ENCODE data around the gene MED9.
A peak's percentile ranks its signal among the peaks of the same experiment; 100 is the strongest.
"Not testable (repeated sequence)": the region's sequence is repeated elsewhere in the genome, so short reads cannot be mapped to it uniquely, and the experiment has no call there.

Gene MED9

GRCh38 chr17:17455173-17455572, 21.6 kb upstream of the MED9 start:
- no peak for DNase-seq (ENCODE audit: low read depth)

GRCh38 chr17:17456251-17456650, 20.5 kb upstream of the MED9 start:
- no peak for DNase-seq (ENCODE audit: low read depth)

DNA sequence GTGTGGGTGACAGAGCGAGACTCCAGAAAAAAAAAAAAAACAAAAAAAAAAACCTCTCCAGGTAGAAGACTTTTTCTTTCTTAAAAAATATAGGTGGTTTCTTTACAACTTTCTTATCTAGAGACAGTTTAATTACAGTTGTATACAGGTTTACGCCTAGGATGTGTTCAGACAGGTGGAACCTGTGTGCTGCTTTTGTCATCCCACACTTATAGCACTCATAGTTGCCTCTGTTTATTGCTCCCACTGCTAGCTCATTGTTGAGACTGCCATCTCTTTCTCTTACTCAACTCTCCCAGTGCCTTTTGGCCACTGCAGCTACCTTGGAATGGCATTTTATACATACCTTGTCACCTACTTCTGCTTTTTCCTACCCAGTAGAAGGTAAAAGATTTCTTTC, 19.1 kb upstream of the MED9 start:
- no peak for DNase-seq (ENCODE audit: low read depth)

GRCh38 chr17:17460038-17460437, 16.8 kb upstream of the MED9 start:
- no peak for DNase-seq (ENCODE audit: low read depth)

- DNase-seq (ENCODE audit: low read depth), result no peak
Measured at GRCh38 chr17:17462048-17462824, 14.6 kb upstream of the MED9 start.

- DNase-seq (ENCODE audit: low read depth), result no peak
Measured at GRCh38 chr17:17463821-17464220, 13.0 kb upstream of the MED9 start.

GRCh38 chr17:17465878-17466277, 10.9 kb upstream of the MED9 start:
- DNase-seq (ENCODE audit: low read depth), result not testable (repeated sequence)

- no peak for DNase-seq (ENCODE audit: low read depth)
Measured at GRCh38 chr17:17466511-17466910, 10.3 kb upstream of the MED9 start.

GRCh38 chr17:17467016-17467415, 9.8 kb upstream of the MED9 start:
- DNase-seq (ENCODE audit: low read depth), result no peak

DNA sequence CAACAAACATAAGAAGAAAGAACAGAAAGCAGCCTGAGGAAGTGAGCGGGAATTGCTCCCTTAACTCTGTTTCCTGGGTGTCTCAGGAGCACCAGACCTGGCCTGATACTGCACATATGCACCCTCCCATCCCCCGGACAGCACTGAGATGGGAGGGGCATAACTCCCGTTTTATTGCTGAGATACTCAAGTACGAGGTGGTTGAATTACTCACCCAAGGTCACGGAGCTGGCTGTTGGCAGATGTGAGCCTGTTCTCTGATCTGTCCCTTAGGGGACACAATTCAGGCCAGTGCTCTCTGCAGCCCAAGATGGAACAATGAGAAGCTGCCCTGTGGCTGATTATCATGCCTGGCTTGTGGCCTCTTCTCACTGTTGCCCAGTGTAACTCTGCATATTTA, 9.1 kb upstream of the MED9 start:
- peak; percentile 42 for DNase-seq (ENCODE audit: low read depth)

DNA sequence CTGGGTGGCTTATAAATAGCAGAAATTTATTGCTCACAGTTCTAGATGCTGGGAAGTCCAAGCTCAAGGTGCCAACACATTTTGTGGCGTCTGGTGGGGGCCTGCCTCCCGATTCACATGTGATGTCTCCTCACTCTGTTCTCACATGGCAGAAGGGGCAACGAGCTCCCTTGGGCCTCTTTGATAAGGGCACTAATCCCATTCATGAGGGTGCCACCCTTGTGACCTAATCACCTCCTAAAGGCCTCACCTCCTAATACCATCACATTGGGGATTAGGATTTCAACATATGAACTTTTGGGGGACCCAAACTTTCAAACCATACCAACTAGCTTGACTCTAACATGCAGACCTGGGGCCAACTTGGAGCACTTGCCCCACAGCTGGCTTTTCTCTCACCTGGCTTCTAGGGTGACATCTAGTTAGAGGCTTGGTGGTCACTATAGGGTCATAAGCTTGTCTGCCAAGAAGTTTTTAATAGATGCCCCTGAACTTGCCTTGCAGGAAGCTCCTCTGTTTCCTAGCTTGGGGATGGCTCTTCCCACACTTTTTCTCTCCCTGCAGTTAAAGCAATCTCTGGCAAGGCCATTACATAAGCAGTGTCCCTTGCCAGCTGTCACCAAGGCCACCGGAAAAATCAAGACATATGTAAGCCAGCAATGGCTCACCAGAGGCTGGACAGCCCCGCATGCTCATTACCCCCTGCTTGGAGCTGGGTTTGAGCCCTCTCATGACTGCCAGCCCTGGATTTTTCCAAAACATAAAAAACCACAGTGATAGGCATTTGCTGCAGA, 8.4 kb upstream of the MED9 start:
- no peak for DNase-seq (ENCODE audit: low read depth)

GRCh38 chr17:17469358-17469757, 7.4 kb upstream of the MED9 start:
- DNase-seq (ENCODE audit: low read depth), result no peak

DNA sequence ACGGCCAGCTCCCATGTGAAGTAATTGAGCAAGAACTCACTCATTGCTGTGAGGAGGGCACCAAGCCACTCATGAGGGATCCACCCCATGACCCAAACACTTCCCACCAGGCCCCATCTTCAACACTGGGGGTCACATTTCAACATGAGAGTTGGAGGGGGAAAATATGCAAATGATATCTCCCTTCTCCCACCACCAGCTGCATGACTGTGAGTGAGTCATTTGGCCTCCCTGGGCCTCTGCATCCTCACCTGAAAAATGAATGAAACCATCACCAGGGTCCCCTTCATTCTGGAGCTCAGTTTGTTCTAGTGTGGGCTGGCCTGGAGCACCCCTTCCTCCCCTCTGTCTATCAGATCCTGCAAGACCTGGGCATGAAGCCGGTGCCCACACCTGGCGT, 6.8 kb upstream of the MED9 start:
- DNase-seq (ENCODE audit: low read depth), result no peak

GRCh38 chr17:17472333-17472920, 4.4 kb upstream of the MED9 start:
- DNase-seq (ENCODE audit: low read depth), result no peak

DNA sequence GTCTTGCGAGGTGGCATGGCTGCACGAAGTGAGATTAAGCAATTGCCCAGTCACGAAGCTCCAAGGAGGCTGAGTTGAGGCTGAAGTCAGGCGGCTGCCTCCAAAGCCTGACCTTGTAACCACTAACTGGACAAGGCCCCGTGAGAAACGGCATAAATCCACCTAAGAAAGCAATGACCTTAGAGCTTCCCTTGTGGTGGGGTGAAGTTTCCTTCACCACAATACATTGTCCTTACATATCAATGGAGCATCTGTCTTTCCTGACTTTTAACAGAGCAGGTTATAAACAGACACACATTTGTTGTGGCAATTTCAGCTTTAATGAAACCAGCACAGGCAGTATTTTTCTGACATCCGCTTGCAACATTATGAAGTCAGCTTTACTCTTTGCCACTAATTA, 2.5 kb upstream of the MED9 start:
- no peak for DNase-seq (ENCODE audit: low read depth)

DNA sequence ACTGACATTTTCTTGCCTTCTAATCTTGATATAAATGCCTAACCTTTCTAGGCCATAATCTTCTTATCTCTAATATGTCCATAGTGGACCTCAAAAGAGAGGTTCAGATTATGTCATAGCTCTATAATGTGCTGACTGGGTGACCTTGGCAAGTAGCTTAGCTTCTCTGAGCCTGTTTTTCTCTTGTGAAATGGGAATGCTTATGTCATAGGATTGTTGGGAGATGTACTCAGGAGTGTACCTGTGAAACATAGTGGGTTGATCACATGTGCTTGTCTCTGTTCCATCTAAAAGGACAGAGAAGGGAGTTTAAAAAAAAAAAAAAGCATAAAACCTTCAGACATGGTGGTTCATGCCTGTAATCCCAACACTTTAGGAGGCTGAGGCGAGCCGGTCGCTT, 2.4 kb downstream of the MED9 start:
- DNase-seq (ENCODE audit: low read depth), result no peak

- DNase-seq (ENCODE audit: low read depth), result no peak
Measured at GRCh38 chr17:17480593-17481148, 3.9 kb downstream of the MED9 start.

DNA sequence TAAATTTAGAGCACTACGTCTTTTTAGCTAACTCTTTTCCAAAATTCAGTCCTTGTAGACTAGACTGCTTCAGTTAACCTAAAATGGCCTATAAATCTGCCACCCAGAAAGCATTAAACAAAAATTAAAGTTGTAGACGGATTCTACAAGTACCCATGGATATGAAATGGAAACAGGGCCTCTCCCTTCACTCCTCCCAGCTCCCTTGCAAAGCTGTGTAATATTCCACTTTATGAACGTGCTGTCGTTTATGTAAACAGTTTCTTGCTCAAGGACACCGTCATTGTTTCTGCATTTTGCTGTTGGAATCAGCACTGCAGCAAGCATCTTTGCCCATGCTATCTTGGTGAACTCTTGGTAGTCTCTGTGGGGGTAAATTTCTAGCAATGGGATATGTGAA, 5.1 kb downstream of the MED9 start:
- no peak for DNase-seq (ENCODE audit: low read depth)

GRCh38 chr17:17484451-17484899, 7.7 kb downstream of the MED9 start:
- peak; percentile 56 for DNase-seq (ENCODE audit: low read depth)

DNA sequence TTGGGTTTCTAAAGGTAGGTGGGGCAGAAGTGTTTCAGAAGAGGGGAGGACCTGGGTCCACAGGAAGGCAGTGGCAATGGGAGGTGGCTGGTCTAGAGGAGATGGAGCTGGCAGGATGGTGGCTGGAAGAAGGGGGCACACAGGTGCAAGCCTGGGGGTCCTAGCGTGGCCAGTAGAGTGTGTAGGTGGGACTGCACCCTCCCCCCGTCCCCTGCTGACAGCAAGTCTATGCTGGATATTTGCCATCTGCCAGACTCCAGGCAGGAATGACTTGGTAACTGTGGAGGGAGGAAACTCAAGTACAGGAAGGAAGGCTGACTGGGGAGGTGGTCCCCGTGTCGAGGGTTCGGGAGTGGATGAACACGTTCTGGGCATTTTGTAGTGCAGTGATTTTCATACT, 8.6 kb downstream of the MED9 start:
- DNase-seq (ENCODE audit: low read depth), result no peak

DNA sequence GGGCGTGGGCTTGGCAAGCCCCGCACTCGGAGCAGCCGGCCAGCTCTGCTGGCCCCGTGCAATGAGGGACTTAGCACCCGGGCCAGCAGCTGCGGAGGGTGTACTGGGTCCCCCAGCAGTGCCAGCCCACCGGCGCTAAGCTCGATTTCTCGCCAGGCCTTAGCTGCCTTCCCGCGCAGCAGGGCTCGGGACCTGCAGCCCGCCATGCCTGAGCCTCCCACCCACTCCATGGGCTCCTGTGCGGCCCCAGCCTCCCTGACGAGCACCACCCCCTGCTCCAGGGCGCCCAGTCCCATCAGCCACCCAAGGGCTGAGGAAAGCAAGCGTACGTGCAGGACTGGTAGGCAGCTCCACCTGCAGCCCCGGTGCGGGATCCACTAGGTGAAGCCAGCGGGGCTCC, 9.6 kb downstream of the MED9 start:
- not testable (repeated sequence) for DNase-seq (ENCODE audit: low read depth)

DNA sequence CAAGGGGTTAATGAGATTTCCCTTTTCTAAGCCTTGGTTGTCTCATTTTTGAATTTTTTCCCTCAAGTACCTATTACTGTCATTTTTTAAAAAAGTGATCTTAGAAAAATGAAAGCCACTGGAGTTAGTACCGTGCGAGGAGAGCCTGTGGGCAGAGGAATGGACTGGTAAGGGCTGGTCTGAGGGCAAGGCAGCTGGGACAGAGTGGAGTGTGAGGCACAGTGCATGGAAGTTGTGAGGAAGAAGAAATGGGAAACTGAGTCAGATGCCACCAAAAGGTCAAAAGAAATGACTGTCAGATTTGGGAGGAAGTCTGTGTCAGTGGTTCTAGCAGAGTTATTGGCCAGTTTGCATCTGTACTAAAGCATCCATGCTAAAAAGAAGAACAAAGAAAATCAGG, 11.2 kb downstream of the MED9 start:
- DNase-seq (ENCODE audit: low read depth), result no peak

DNA sequence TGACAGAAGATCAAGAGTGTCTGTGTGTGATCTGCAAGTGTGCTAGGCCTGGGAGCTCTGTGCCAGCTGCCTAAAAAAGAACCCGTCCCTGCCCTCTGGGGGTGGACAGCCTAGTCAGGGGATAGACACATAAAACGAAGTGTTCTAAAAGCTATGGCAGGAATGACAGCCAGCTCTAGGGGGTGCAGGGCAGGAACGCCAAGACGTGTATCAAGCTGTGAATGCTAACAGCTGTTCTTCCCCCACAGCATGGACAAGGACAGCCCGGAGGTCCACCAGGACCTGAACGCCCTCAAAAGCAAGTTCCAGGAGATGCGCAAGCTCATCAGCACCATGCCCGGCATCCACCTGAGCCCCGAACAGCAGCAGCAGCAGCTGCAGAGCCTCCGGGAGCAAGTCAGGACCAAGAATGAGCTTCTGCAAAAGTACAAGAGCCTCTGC, 14.3 kb downstream of the MED9 start:
- no peak for DNase-seq (ENCODE audit: low read depth)
